Tibial nerve (tissue), 4 donors: ENCODE results near the gene SEC24B.

Experiments
- CTCF ChIP-seq, 5 experiments: fragments of 200-600 bp in 3 of 5; fragments of 450-650 bp in 2 of 5; sonication (generic) in 3 of 5; IDR thresholded peaks; one replicate each; pipeline ENCODE4 v1.5.1; 2016 to 2019; ENCODE audit warnings: antibody characterized with exemption in 5 of 5, mild to moderate bottlenecking in 3 of 5, moderate library complexity in 2 of 5
- EP300 ChIP-seq, 2 donors: sonication (generic); formaldehyde crosslinking; IDR thresholded peaks; one replicate each; pipeline ENCODE4 v1.6.1; 2017; ENCODE audit warnings: antibody characterized with exemption in 2 of 2, mild to moderate bottlenecking in 1 of 2
- POLR2A ChIP-seq, 2 donors: fragments of 450-650 bp; IDR thresholded peaks; one replicate each; pipeline ENCODE4 v1.6.1; 2017; ENCODE audit warnings: antibody characterized with exemption in 2 of 2, mild to moderate bottlenecking in 2 of 2, moderate library complexity in 2 of 2

GRCh38 chr4:109497511-109497910 lies 63.9 kb downstream of the SEC24B start:
- TF ChIP-seq CTCF (IDR thresholded peaks at IDR 0.05), result no peak
- TF ChIP-seq POLR2A (IDR thresholded peaks at IDR 0.05), result no peak
- no peak for TF ChIP-seq EP300 (IDR thresholded peaks at IDR 0.05)
